Mesenchymal stem cell (in vitro differentiated cells and primary cell): ENCODE results near the gene TAS1R2.

Source experiments
- DNase-seq: peaks from one replicate; pipeline ENCODE4 v3.0.0-alpha.2; 2013
- H2AFZ ChIP-seq: one replicate; pipeline ENCODE4 v1.6.1; 2013; ENCODE audit warnings: low read depth, mild to moderate bottlenecking, control low read depth, inconsistent platforms, low read length, moderate library complexity
- H2AK5ac ChIP-seq: 2 replicates; pipeline ENCODE4 v1.6.1; 2013; ENCODE audit warnings: low read length, moderate library complexity, mild to moderate bottlenecking, inconsistent platforms; ENCODE audit not compliant: severe bottlenecking
- H2BK120ac ChIP-seq: one replicate; pipeline ENCODE4 v1.6.1; 2013; ENCODE audit warnings: low read depth, mild to moderate bottlenecking, inconsistent platforms, low read length, moderate library complexity
- H2BK12ac ChIP-seq, 2 experiments: one replicate each; pipeline ENCODE4 v1.6.1; 2013; ENCODE audit warnings: inconsistent platforms in 2 of 2, low read length in 2 of 2, mild to moderate bottlenecking in 2 of 2, moderate library complexity in 2 of 2, control low read depth in 1 of 2
- H2BK15ac ChIP-seq: one replicate; pipeline ENCODE4 v1.6.1; 2013; ENCODE audit warnings: mild to moderate bottlenecking, low read depth, inconsistent platforms; ENCODE audit not compliant: poor library complexity, severe bottlenecking
- H2BK5ac ChIP-seq: 2 replicates; pipeline ENCODE4 v1.6.1; 2013; ENCODE audit warnings: low read depth, mild to moderate bottlenecking, low read length, control low read depth, inconsistent platforms; ENCODE audit not compliant: poor library complexity, severe bottlenecking
- H3K14ac ChIP-seq, 2 experiments: one replicate each; pipeline ENCODE4 v1.6.1; 2013; ENCODE audit warnings: inconsistent platforms in 2 of 2, low read length in 2 of 2, control low read depth in 1 of 2, mild to moderate bottlenecking in 1 of 2, moderate library complexity in 1 of 2
- H3K18ac ChIP-seq, 2 experiments: one replicate each; pipeline ENCODE4 v1.6.1; 2013; ENCODE audit warnings: inconsistent platforms in 2 of 2, low read length in 2 of 2, control low read depth in 1 of 2, low read depth in 1 of 2, mild to moderate bottlenecking in 1 of 2
- H3K23ac ChIP-seq, 2 experiments: one replicate each; pipeline ENCODE4 v1.6.1; 2013; ENCODE audit warnings: inconsistent platforms in 2 of 2, low read length in 2 of 2, mild to moderate bottlenecking in 2 of 2, moderate library complexity in 2 of 2, control low read depth in 1 of 2
- H3K27ac ChIP-seq: 2 replicates; pipeline ENCODE4 v1.5.1; 2013; ENCODE audit warnings: mild to moderate bottlenecking, moderate library complexity, low read length, control low read depth, inconsistent platforms; ENCODE audit not compliant: poor library complexity, severe bottlenecking
- H3K27me3 ChIP-seq, 2 experiments: 2 replicates each; pipeline versions ENCODE4 v1.6.1 to v1.7.0; 2013; ENCODE audit warnings: low read length in 2 of 2, mild to moderate bottlenecking in 2 of 2, moderate library complexity in 2 of 2, control low read depth in 1 of 2, inconsistent platforms in 1 of 2; ENCODE audit not compliant: control insufficient read depth in 1 of 2, insufficient read depth in 1 of 2
- H3K36me3 ChIP-seq, 2 experiments: 2 replicates each; pipeline versions ENCODE4 v1.6.1 to v1.7.0; 2013; ENCODE audit warnings: low read length in 2 of 2, control low read depth in 1 of 2, inconsistent platforms in 1 of 2, low read depth in 1 of 2, mild to moderate bottlenecking in 1 of 2; ENCODE audit not compliant: insufficient read depth in 2 of 2, control insufficient read depth in 1 of 2
- H3K4ac ChIP-seq, 2 experiments: one replicate each; pipeline ENCODE4 v1.6.1; 2013; ENCODE audit warnings: inconsistent platforms in 2 of 2, low read length in 2 of 2, mild to moderate bottlenecking in 2 of 2, moderate library complexity in 2 of 2, control low read depth in 1 of 2, low read depth in 1 of 2
- H3K4me1 ChIP-seq: 2 replicates; pipeline ENCODE4 v1.6.1; 2013; ENCODE audit warnings: low read depth, low read length, control low read depth; ENCODE audit not compliant: control insufficient read depth, insufficient read depth
- H3K4me2 ChIP-seq: 2 replicates; pipeline ENCODE4 v1.6.1; 2013; ENCODE audit warnings: low read length, mild to moderate bottlenecking, inconsistent platforms; ENCODE audit not compliant: poor library complexity, severe bottlenecking
- H3K4me3 ChIP-seq, 2 experiments: 2 replicates each; pipeline versions ENCODE4 v1.5.1 to v1.7.0; 2013; ENCODE audit warnings: low read length in 2 of 2, mild to moderate bottlenecking in 2 of 2, control low read depth in 1 of 2, low read depth in 1 of 2; ENCODE audit not compliant: insufficient read depth in 1 of 2
- H3K79me1 ChIP-seq: replicated peaks from 2 replicates; pipeline ENCODE4 v1.6.1; 2013; ENCODE audit warnings: mild to moderate bottlenecking, control low read depth, low read length, inconsistent platforms; ENCODE audit not compliant: poor library complexity, severe bottlenecking
- H3K9ac ChIP-seq: 2 replicates; pipeline ENCODE4 v1.7.0; 2013; ENCODE audit warnings: mild to moderate bottlenecking, low read length, moderate library complexity
- H3K9me3 ChIP-seq: 2 replicates; pipeline ENCODE4 v1.7.0; 2013; ENCODE audit warnings: mild to moderate bottlenecking, low read length; ENCODE audit not compliant: control insufficient read depth
- H4K8ac ChIP-seq: one replicate; pipeline ENCODE4 v1.6.1; 2013; ENCODE audit warnings: inconsistent platforms, mild to moderate bottlenecking, low read length, moderate library complexity
- H4K91ac ChIP-seq: one replicate; pipeline ENCODE4 v1.6.1; 2013; ENCODE audit warnings: mild to moderate bottlenecking, low read length, inconsistent platforms
- WGBS: methylation state at CpG from one replicate; pipeline ENCODE4 v1.1.7; 2013; ENCODE audit warnings: mixed read lengths; 5-methylcytosine and 5-hydroxymethylcytosine counted together

TAS1R2 gene

GRCh38 chr1:18819986-18820790 lies 39.3 kb downstream of the TAS1R2 start:
- Histone ChIP-seq H3K9ac (no peak overlapping the region), H3K23ac (no peak overlapping the region), H2BK120ac (no peak overlapping the region), H3K9me3 (no peaks in the 10 kb centered on the region), H2BK12ac (no peak overlapping the region), H3K18ac (no peak overlapping the region), H3K79me1 (no peaks in the 10 kb centered on the region), H3K4ac (no peak overlapping the region), H2BK15ac (no peak overlapping the region), H3K27me3 (peaks cover 31 to 56% of the 10 kb centered on the region in 2 experiments), H3K27ac (no peak overlapping the region), H3K4me3 (no peak overlapping the region), H2AFZ (no peak overlapping the region), H3K4me2 (no peak overlapping the region), H3K4me1 (peaks cover 2% of the 10 kb centered on the region), H4K8ac (no peak overlapping the region), H4K91ac (no peak overlapping the region), H2AK5ac (no peak overlapping the region), H3K36me3 (no peaks in the 10 kb centered on the region), H2BK5ac (no peak overlapping the region), H3K14ac (no peak overlapping the region)
- no peak for DNase-seq
- 77% methylated on average over 36 of the region's 38 CpGs for WGBS

GRCh38 chr1:18819203-18819602 lies 40.3 kb downstream of the TAS1R2 start:
- Histone ChIP-seq H2BK12ac (no peak overlapping the region), H3K27me3 (peaks cover 40 to 59% of the 10 kb centered on the region in 2 experiments), H3K27ac (no peak overlapping the region), H3K9ac (no peak overlapping the region), H3K4me1 (peaks cover 2% of the 10 kb centered on the region), H3K18ac (no peak overlapping the region), H2BK15ac (no peak overlapping the region), H3K14ac (no peak overlapping the region), H3K23ac (no peak overlapping the region), H2AK5ac (no peak overlapping the region), H3K9me3 (no peaks in the 10 kb centered on the region), H2BK120ac (no peak overlapping the region), H3K4me3 (no peak overlapping the region), H3K4ac (no peak overlapping the region), H3K36me3 (no peaks in the 10 kb centered on the region), H2BK5ac (no peak overlapping the region), H3K79me1 (no peaks in the 10 kb centered on the region), H2AFZ (no peak overlapping the region), H3K4me2 (no peak overlapping the region), H4K8ac (no peak overlapping the region), H4K91ac (no peak overlapping the region)
- 78% methylated on average over 12 of the region's 12 CpGs for WGBS
- DNase-seq = no peak

- Histone ChIP-seq H3K36me3 (no peaks in the 10 kb centered on the region), H3K4me1 (peaks cover 2% of the 10 kb centered on the region), H3K79me1 (no peaks in the 10 kb centered on the region), H4K91ac (no peak overlapping the region), H3K9ac (no peak overlapping the region), H2BK15ac (no peak overlapping the region), H4K8ac (no peak overlapping the region), H3K4ac (no peak overlapping the region), H3K23ac (no peak overlapping the region), H3K18ac (no peak overlapping the region), H2BK12ac (no peak overlapping the region), H3K4me2 (no peak overlapping the region), H2BK120ac (no peak overlapping the region), H3K9me3 (no peaks in the 10 kb centered on the region), H2AFZ (no peak overlapping the region), H3K27ac (no peak overlapping the region), H2BK5ac (no peak overlapping the region), H2AK5ac (no peak overlapping the region), H3K14ac (no peak overlapping the region), H3K4me3 (no peak overlapping the region), H3K27me3 (peaks cover 41 to 64% of the 10 kb centered on the region in 2 experiments)
- WGBS = 71% methylated on average over 22 of the region's 22 CpGs
- DNase-seq = no peak
These were observed 41.5 kb downstream of the TAS1R2 start for GRCh38 chr1:18817795-18818435.

- no peak overlapping the region for H3K18ac ChIP-seq
- no peak overlapping the region for H3K27ac ChIP-seq
- no peak overlapping the region for H2BK12ac ChIP-seq
- no peaks in the 10 kb centered on the region for H3K79me1 ChIP-seq
- 61% methylated on average over 3 of the region's 3 CpGs for WGBS
- no peak overlapping the region for H2AK5ac ChIP-seq
- DNase-seq = no peak
- no peak overlapping the region for H3K9ac ChIP-seq
- H3K27me3 ChIP-seq = peaks cover 41 to 69% of the 10 kb centered on the region in 2 experiments
- no peak overlapping the region for H3K4me3 ChIP-seq
- H3K4ac ChIP-seq = no peak overlapping the region
- H3K9me3 ChIP-seq = no peaks in the 10 kb centered on the region
- H3K14ac ChIP-seq = no peak overlapping the region
- no peak overlapping the region for H3K23ac ChIP-seq
- no peak overlapping the region for H3K4me2 ChIP-seq
- H2BK5ac ChIP-seq = no peak overlapping the region
- H4K91ac ChIP-seq = no peak overlapping the region
- no peak overlapping the region for H2BK15ac ChIP-seq
- H3K4me1 ChIP-seq = peaks cover 2% of the 10 kb centered on the region
- H2AFZ ChIP-seq = no peak overlapping the region
- H4K8ac ChIP-seq = no peak overlapping the region
- H3K36me3 ChIP-seq = no peaks in the 10 kb centered on the region
- H2BK120ac ChIP-seq = no peak overlapping the region
These were observed 42.1 kb downstream of the TAS1R2 start for GRCh38 chr1:18817316-18817715.
